ENCODE results near the gene PRKN. TPM values are rescaled to one million over a fixed set of nuclear protein-coding genes. Genes with fewer than 3 reads are reported as not detected.

PRKN gene
- polyA plus RNA-seq, 1 donor from 2014 or later: 1.2 TPM

DNA sequence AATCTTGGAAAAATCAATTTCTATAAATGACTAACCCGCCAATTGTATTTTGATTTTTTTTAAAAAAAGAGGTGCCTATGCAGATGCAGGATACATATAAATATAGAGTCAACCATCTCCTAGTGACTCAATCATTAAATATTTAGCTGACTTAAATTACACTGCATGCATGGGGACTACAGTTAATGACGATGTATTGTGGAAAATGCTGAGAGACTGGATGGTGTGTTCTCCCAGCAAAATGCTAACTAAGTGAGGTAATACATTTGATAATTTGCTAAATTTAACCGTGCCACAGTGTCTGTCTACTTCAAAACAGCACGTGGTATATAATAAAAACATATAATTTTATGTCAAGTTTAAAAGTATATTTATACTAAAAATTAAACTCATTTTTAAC, 341.6 kb downstream of the PRKN start:
- no peak overlapping the region for H3K27ac ChIP-seq (ENCODE audit: low read length)
- no peaks in the 10 kb centered on the region for H3F3A ChIP-seq (ENCODE audit: insufficient read depth, low read length, poor library complexity, severe bottlenecking)
- no peaks in the 10 kb centered on the region for H3K27me3 ChIP-seq (ENCODE audit: insufficient read depth, low read depth, low read length)
- H3K4me2 ChIP-seq (ENCODE audit: low read length): no peak overlapping the region
- H4K20me1 ChIP-seq (ENCODE audit: insufficient read depth): no peaks in the 10 kb centered on the region
- H3K4me3 ChIP-seq (ENCODE audit: low read length): no peak overlapping the region
- no peak overlapping the region for H3K9ac ChIP-seq (ENCODE audit: low read length)
- no peaks in the 10 kb centered on the region for H3K36me3 ChIP-seq (ENCODE audit: insufficient read depth, low read length)
- no peaks in the 10 kb centered on the region for H3K9me2 ChIP-seq (ENCODE audit: insufficient read depth, low read length)
- H3K79me2 ChIP-seq (replicated peaks; ENCODE audit: insufficient read depth, low read length): no peaks in the 10 kb centered on the region
- TF ChIP-seq MXI1 (conservative IDR thresholded peaks at IDR 0.05; ENCODE audit: poor library complexity, severe bottlenecking) (no peak), TAF1 (IDR thresholded peaks at IDR 0.05; ENCODE audit: low read depth) (no peak), EP300 (conservative IDR thresholded peaks at IDR 0.05; ENCODE audit: poor library complexity, severe bottlenecking) (no peak), SMC3 (conservative IDR thresholded peaks at IDR 0.05; ENCODE audit: poor library complexity) (no peak), RAD21 (conservative IDR thresholded peaks at IDR 0.05) (no peak), EZH2 (IDR thresholded peaks at IDR 0.05; ENCODE audit: borderline replicate concordance, insufficient read depth, low read length, poor library complexity, severe bottlenecking) (no peak), POLR2AphosphoS5 (IDR thresholded peaks at IDR 0.05) (no peak)
- TF ChIP-seq, protein P1, sequence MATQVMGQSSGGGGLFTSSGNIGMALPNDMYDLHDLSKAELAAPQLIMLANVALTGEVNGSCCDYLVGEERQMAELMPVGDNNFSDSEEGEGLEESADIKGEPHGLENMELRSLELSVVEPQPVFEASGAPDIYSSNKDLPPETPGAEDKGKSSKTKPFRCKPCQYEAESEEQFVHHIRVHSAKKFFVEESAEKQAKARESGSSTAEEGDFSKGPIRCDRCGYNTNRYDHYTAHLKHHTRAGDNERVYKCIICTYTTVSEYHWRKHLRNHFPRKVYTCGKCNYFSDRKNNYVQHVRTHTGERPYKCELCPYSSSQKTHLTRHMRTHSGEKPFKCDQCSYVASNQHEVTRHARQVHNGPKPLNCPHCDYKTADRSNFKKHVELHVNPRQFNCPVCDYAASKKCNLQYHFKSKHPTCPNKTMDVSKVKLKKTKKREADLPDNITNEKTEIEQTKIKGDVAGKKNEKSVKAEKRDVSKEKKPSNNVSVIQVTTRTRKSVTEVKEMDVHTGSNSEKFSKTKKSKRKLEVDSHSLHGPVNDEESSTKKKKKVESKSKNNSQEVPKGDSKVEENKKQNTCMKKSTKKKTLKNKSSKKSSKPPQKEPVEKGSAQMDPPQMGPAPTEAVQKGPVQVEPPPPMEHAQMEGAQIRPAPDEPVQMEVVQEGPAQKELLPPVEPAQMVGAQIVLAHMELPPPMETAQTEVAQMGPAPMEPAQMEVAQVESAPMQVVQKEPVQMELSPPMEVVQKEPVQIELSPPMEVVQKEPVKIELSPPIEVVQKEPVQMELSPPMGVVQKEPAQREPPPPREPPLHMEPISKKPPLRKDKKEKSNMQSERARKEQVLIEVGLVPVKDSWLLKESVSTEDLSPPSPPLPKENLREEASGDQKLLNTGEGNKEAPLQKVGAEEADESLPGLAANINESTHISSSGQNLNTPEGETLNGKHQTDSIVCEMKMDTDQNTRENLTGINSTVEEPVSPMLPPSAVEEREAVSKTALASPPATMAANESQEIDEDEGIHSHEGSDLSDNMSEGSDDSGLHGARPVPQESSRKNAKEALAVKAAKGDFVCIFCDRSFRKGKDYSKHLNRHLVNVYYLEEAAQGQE (IDR thresholded peaks at IDR 0.05; ENCODE audit: borderline replicate concordance): no peak
- TF ChIP-seq, protein P2, sequence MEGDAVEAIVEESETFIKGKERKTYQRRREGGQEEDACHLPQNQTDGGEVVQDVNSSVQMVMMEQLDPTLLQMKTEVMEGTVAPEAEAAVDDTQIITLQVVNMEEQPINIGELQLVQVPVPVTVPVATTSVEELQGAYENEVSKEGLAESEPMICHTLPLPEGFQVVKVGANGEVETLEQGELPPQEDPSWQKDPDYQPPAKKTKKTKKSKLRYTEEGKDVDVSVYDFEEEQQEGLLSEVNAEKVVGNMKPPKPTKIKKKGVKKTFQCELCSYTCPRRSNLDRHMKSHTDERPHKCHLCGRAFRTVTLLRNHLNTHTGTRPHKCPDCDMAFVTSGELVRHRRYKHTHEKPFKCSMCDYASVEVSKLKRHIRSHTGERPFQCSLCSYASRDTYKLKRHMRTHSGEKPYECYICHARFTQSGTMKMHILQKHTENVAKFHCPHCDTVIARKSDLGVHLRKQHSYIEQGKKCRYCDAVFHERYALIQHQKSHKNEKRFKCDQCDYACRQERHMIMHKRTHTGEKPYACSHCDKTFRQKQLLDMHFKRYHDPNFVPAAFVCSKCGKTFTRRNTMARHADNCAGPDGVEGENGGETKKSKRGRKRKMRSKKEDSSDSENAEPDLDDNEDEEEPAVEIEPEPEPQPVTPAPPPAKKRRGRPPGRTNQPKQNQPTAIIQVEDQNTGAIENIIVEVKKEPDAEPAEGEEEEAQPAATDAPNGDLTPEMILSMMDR (IDR thresholded peaks at IDR 0.05; ENCODE audit: poor library complexity, severe bottlenecking): no peak
- H2AFZ ChIP-seq (ENCODE audit: low read depth, low read length): no peak overlapping the region
- H3K9me3 ChIP-seq (ENCODE audit: low read length): no peaks in the 10 kb centered on the region

DNA sequence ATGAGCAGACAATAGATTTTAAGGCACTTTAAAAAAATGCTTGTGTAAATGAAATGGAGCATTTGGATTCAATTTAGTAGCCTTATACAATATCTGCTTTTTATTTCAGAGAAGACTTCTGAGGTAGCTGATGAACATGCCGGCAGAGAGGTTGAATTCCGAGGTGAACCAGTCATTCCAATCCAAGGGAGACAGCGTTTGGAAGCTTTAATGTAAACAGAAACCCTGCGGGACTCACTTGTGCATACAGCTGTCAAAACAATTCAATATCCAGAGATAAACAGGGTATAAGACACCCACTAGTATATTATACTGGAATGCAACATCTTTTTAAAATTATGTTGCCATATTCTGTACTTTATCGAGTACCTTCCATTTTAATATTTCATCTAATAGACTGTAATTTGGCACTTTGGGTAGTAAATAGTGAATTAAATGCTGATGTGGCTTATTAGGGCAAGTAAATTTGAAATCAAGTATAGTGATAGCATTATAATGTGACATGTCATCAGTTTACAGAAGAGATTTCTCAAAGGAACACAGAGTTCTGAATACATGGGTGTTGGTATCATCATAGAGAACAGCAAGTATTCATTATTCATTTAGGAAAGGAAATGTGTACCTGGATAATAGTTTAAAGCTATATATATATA, 347.7 kb downstream of the PRKN start:
- no peak overlapping the region for H3K4me3 ChIP-seq (ENCODE audit: low read length)
- H2AFZ ChIP-seq (ENCODE audit: low read depth, low read length): no peak overlapping the region
- TF ChIP-seq EP300 (conservative IDR thresholded peaks at IDR 0.05; ENCODE audit: poor library complexity, severe bottlenecking) (peak; percentile 70), POLR2AphosphoS5 (IDR thresholded peaks at IDR 0.05) (peak; percentile 86), RAD21 (conservative IDR thresholded peaks at IDR 0.05) (no peak)
- TF ChIP-seq, protein P2 (IDR thresholded peaks at IDR 0.05; ENCODE audit: poor library complexity, severe bottlenecking): no peak
- TF ChIP-seq, protein P1 (IDR thresholded peaks at IDR 0.05; ENCODE audit: borderline replicate concordance): peak; percentile 71
- no peaks in the 10 kb centered on the region for H3F3A ChIP-seq (ENCODE audit: insufficient read depth, low read length, poor library complexity, severe bottlenecking)
- no peaks in the 10 kb centered on the region for H3K9me3 ChIP-seq (ENCODE audit: low read length)
- H3K36me3 ChIP-seq (ENCODE audit: insufficient read depth, low read length): no peaks in the 10 kb centered on the region
- H3K4me2 ChIP-seq (ENCODE audit: low read length): no peak overlapping the region
- H3K9me2 ChIP-seq (ENCODE audit: insufficient read depth, low read length): no peaks in the 10 kb centered on the region
- H3K9ac ChIP-seq (ENCODE audit: low read length): no peak overlapping the region
- H3K79me2 ChIP-seq (replicated peaks; ENCODE audit: insufficient read depth, low read length): no peaks in the 10 kb centered on the region
- no peaks in the 10 kb centered on the region for H3K27me3 ChIP-seq (ENCODE audit: insufficient read depth, low read depth, low read length)
- H3K27ac ChIP-seq (ENCODE audit: low read length): no peak overlapping the region
- H4K20me1 ChIP-seq (ENCODE audit: insufficient read depth): no peaks in the 10 kb centered on the region

Measured in neural cell (in vitro differentiated cells).